HAP-1 (cell line): ENCODE measurements around the gene AATK.

Source experiments
- DNase-seq, 2 experiments: peaks; one replicate each; pipeline ENCODE4 v3.0.0-alpha.2; 2016 to 2020; ENCODE audit warnings: low spot score in 2 of 2
- H3K27me3 ChIP-seq: fragments of 250-450 bp; sonication (Bioruptor Pico); 2 replicates; pipeline ENCODE4 v1.5.1; 2020; ENCODE audit warnings: low read depth, mild to moderate bottlenecking, moderate library complexity
- H3K36me3 ChIP-seq: fragments of 250-450 bp; sonication (Bioruptor Pico); replicated peaks from 2 replicates; pipeline ENCODE4 v1.5.1; 2020; ENCODE audit warnings: mild to moderate bottlenecking
- H3K4me1 ChIP-seq: fragments of 250-450 bp; sonication (Bioruptor Pico); 2 replicates; pipeline ENCODE4 v1.5.1; 2020; ENCODE audit warnings: mild to moderate bottlenecking
- H3K4me3 ChIP-seq: fragments of 250-450 bp; sonication (Bioruptor Pico); 2 replicates; pipeline ENCODE4 v1.5.1; 2020; ENCODE audit warnings: mild to moderate bottlenecking, moderate library complexity
- H3K9me3 ChIP-seq: fragments of 250-450 bp; sonication (Bioruptor Pico); 2 replicates; pipeline ENCODE4 v1.5.1; 2020; ENCODE audit warnings: mild to moderate bottlenecking, moderate library complexity
- in situ Hi-C: fragments of 300-500 bp; cut with MboI; formaldehyde crosslinking; loops from 3 replicates; pipeline ENCODE4 v1.14.3; 2020; ENCODE audit warnings: low sequenced_read_pairs, inconsistent platforms, mixed read lengths

The AATK gene

GRCh38 chr17:81115749-81116464, 50.1 kb downstream of the AATK start:
- H3K4me3 ChIP-seq: no peak overlapping the region
- no peak for DNase-seq
- no peaks in the 10 kb centered on the region for H3K9me3 ChIP-seq
- in situ Hi-C loops: no loop called here
- no peaks in the 10 kb centered on the region for H3K4me1 ChIP-seq
- H3K27me3 ChIP-seq: no peaks in the 10 kb centered on the region
- no peaks in the 10 kb centered on the region for H3K36me3 ChIP-seq

GRCh38 chr17:81115219-81115618, 50.8 kb downstream of the AATK start:
- no peaks in the 10 kb centered on the region for H3K9me3 ChIP-seq
- H3K4me1 ChIP-seq: no peaks in the 10 kb centered on the region
- in situ Hi-C loops: no loop called here
- no peak for DNase-seq
- no peaks in the 10 kb centered on the region for H3K27me3 ChIP-seq
- no peaks in the 10 kb centered on the region for H3K36me3 ChIP-seq
- no peak overlapping the region for H3K4me3 ChIP-seq

DNA sequence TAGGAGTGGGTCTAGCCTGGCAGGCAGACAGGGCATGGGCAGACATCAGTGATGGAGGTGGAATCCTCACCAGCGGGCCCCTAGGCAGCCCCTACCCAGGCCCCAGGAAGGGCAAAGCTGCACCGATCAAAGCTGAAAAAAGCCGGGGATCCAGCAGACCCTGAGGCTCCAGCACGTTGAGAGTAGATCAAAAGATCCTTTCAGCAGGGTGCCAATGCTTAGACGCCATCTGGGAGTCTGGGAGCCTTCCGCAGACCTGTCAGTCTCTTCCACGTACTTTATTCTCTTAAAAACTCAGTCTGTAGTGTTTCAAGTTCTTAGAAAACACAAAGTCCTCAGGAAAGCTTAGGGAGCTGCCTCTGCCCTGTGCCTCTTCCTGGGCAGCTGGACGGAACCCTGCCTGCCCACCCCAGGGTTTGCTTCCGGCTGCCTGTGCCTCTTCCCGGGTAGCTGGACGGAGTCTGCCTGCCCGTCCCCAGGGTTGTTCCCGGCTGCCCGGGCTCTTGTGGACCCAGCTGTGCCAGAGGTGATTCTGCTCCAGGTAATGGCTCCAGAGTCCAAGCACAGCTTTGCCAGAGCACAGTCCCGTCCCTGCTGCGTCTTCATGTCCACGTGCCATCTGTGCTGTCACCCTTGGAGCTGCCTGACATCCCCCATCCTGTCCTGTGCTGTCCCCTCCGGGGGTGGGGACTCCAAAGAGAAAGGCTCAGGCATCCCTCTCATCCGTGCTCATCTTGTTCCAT, 51.5 kb downstream of the AATK start:
- no peaks in the 10 kb centered on the region for H3K36me3 ChIP-seq
- no peaks in the 10 kb centered on the region for H3K4me1 ChIP-seq
- in situ Hi-C loops: no loop called here
- no peak for DNase-seq
- no peaks in the 10 kb centered on the region for H3K9me3 ChIP-seq
- H3K27me3 ChIP-seq: no peaks in the 10 kb centered on the region
- H3K4me3 ChIP-seq: no peak overlapping the region

- H3K36me3 ChIP-seq: no peaks in the 10 kb centered on the region
- no peaks in the 10 kb centered on the region for H3K9me3 ChIP-seq
- in situ Hi-C loops: no loop called here
- no peaks in the 10 kb centered on the region for H3K27me3 ChIP-seq
- no peak overlapping the region for H3K4me3 ChIP-seq
- H3K4me1 ChIP-seq: no peaks in the 10 kb centered on the region
- DNase-seq: no peak
These were observed 52.8 kb downstream of the AATK start for GRCh38 chr17:81113158-81113724.

GRCh38 chr17:81112450-81112849, 53.6 kb downstream of the AATK start:
- Histone ChIP-seq H3K4me3 (no peak overlapping the region), H3K9me3 (no peaks in the 10 kb centered on the region), H3K27me3 (no peaks in the 10 kb centered on the region), H3K4me1 (no peaks in the 10 kb centered on the region), H3K36me3 (no peaks in the 10 kb centered on the region)
- DNase-seq: no peak
- in situ Hi-C loops: no loop called here

DNA sequence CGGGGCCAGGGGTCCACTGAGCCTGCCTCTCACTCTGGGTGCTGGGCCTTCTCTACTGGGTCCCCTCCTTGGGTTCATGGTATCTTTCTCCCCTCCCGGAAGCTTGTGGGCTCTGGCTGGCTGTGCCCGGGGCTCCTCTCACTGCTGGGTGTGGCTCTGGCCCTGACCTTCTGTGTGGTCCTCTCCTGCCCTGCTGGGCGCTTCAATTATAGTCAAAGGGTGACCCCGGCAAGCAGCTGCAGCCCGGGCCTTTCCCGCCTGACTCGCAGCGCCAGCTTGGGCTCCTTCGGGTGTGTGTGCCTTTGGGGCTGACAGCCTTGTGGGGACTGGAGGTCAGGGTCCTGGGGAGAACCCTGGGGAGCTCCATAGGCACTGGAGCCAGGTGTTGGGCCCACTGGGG, 55.0 kb downstream of the AATK start:
- DNase-seq: no peak
- Histone ChIP-seq H3K27me3 (no peaks in the 10 kb centered on the region), H3K4me1 (no peaks in the 10 kb centered on the region), H3K9me3 (no peaks in the 10 kb centered on the region), H3K4me3 (no peak overlapping the region), H3K36me3 (no peaks in the 10 kb centered on the region)
- in situ Hi-C loops: no loop called here

- Histone ChIP-seq H3K9me3 (no peaks in the 10 kb centered on the region), H3K4me1 (no peaks in the 10 kb centered on the region), H3K4me3 (no peak overlapping the region), H3K36me3 (no peaks in the 10 kb centered on the region), H3K27me3 (no peaks in the 10 kb centered on the region)
- in situ Hi-C loops: no loop called here
- no peak for DNase-seq
These were observed 55.5 kb downstream of the AATK start for GRCh38 chr17:81110488-81111040.

- Histone ChIP-seq H3K9me3 (no peaks in the 10 kb centered on the region), H3K4me1 (no peaks in the 10 kb centered on the region), H3K4me3 (no peak overlapping the region), H3K36me3 (no peaks in the 10 kb centered on the region), H3K27me3 (no peaks in the 10 kb centered on the region)
- in situ Hi-C loops: no loop called here
- no peak for DNase-seq
These were observed 56.1 kb downstream of the AATK start for GRCh38 chr17:81109957-81110356.

- Histone ChIP-seq H3K4me1 (no peaks in the 10 kb centered on the region), H3K36me3 (no peaks in the 10 kb centered on the region), H3K27me3 (no peaks in the 10 kb centered on the region), H3K4me3 (no peak overlapping the region), H3K9me3 (no peaks in the 10 kb centered on the region)
- no peak for DNase-seq
- in situ Hi-C loops: no loop called here
These were observed 57.8 kb downstream of the AATK start for GRCh38 chr17:81108220-81108619.

DNA sequence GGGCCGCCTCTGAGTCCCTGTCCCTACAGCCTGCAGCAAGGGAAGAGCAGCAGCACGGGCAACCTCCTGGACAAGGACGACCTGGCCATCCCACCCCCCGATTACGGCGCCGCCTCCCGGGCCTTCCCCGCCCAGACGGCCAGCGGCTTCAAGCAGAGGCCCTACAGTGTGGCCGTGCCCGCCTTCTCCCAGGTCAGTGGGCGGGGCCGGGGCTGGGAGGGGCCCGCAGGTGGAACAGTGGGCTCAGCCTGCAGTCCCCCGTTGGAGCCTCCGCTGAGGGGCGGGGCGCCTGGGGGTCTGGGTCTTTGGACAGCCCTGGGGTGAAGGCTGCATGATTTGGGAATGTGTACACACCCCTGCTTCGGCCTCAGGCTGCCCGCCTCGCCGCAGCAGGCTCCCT, 59.3 kb downstream of the AATK start:
- Histone ChIP-seq H3K4me1 (no peaks in the 10 kb centered on the region; the same call in 1 of the 2 replicates), H3K4me3 (no peak overlapping the region), H3K9me3 (no peaks in the 10 kb centered on the region), H3K36me3 (no peaks in the 10 kb centered on the region; the same call in 1 of the 2 replicates), H3K27me3 (no peaks in the 10 kb centered on the region)
- in situ Hi-C loops: no loop called here
- DNase-seq: no peak

GRCh38 chr17:81103379-81103778, 62.6 kb downstream of the AATK start:
- no peak for DNase-seq
- Histone ChIP-seq H3K4me1 (no peaks in the 10 kb centered on the region; the same call in 1 of the 2 replicates), H3K9me3 (no peaks in the 10 kb centered on the region), H3K4me3 (no peak overlapping the region), H3K36me3 (peaks cover 7% of the 10 kb centered on the region), H3K27me3 (no peaks in the 10 kb centered on the region)
- in situ Hi-C loops: no loop called here

GRCh38 chr17:81102869-81103268, 63.2 kb downstream of the AATK start:
- Histone ChIP-seq H3K4me3 (no peak overlapping the region), H3K9me3 (no peaks in the 10 kb centered on the region), H3K4me1 (no peaks in the 10 kb centered on the region; the same call in 1 of the 2 replicates), H3K36me3 (peaks cover 7% of the 10 kb centered on the region), H3K27me3 (no peaks in the 10 kb centered on the region)
- no peak for DNase-seq
- in situ Hi-C loops: no loop called here

- in situ Hi-C loops: no loop called here
- Histone ChIP-seq H3K36me3 (peaks cover 7% of the 10 kb centered on the region), H3K4me3 (no peak overlapping the region), H3K9me3 (no peaks in the 10 kb centered on the region), H3K27me3 (no peaks in the 10 kb centered on the region), H3K4me1 (peaks cover 4% of the 10 kb centered on the region)
- DNase-seq: no peak
These were observed 63.7 kb downstream of the AATK start for GRCh38 chr17:81102352-81102751.
